K562 (cell line): ENCODE results near the gene PNPLA2. TPM values are rescaled to one million over a fixed set of nuclear protein-coding genes. Genes with fewer than 3 reads are reported as not detected.

Experiments used
- ATAC-seq: fragments of 200-7000 bp; cut with Tn5 transposase; 3 replicates; pipeline ENCODE4 v1.9.1; 2020; ENCODE audit warnings: moderate library complexity
- BruUV-seq: library from RNA; stranded (reverse); fragments of 400-500 nt; replicated peaks from 2 replicates; lab custom pipeline; 2021; lab: Mats Ljungman, UMichigan
- CTCF ChIA-PET: fragments of 300-600 bp; formaldehyde crosslinking; extraction: SDS; loops from one replicate; lab custom pipeline; 2021; ENCODE audit warnings: low intra/inter-chr PET ratio; lab: Yijun Ruan, JAX
- POLR2A ChIA-PET: fragments of 300-600, 350-650 bp; sonication (Branson Sonifier 250); formaldehyde crosslinking; extraction: SDS; loops from one replicate; lab custom pipeline; 2021; ENCODE audit warnings: antibody characterized with exemption, inconsistent platforms; lab: Yijun Ruan, JAX
- DNase-seq, 4 experiments: peaks; one replicate each; pipeline versions ENCODE4 v3.0.0 to v3.0.0-alpha.2; 2011 to 2018; ENCODE audit warnings: low spot score in 3 of 4, mixed read lengths in 3 of 4; ENCODE audit errors: extremely low read depth in 1 of 4
- FAIRE-seq: peaks from 2 replicates; lab custom pipeline; 2011; peaks lifted over from hg19 to GRCh38; lab: Jason Lieb, UNC
- H2AFZ ChIP-seq: 2 replicates; pipeline ENCODE4 v1.6.0; 2011; ENCODE audit warnings: low read depth, low read length, control low read depth, inconsistent platforms
- H3K27ac ChIP-seq: fragments of 200-600 bp; 3 replicates; pipeline ENCODE4 v1.8.0; 2011; ENCODE audit warnings: low read depth, mild to moderate bottlenecking, control low read depth, inconsistent platforms, low read length, moderate library complexity, mixed read lengths; ENCODE audit errors: extremely low read depth
- H3K27me3 ChIP-seq, 2 experiments: fragments of 300-600 bp in 1 of 2; 2 replicates in 1 of 2; 3 replicates in 1 of 2; pipeline versions ENCODE4 v1.6.0 to v1.8.0; 2011; ENCODE audit warnings: inconsistent platforms in 2 of 2, low read length in 2 of 2, mild to moderate bottlenecking in 1 of 2, mixed read lengths in 1 of 2, moderate library complexity in 1 of 2; ENCODE audit not compliant: control insufficient read depth in 2 of 2, insufficient read depth in 2 of 2
- H3K36me3 ChIP-seq: fragments of 300-600 bp; 3 replicates; pipeline ENCODE4 v1.8.0; 2011; ENCODE audit warnings: mild to moderate bottlenecking, low read length, inconsistent platforms; ENCODE audit not compliant: control insufficient read depth, insufficient read depth
- H3K4me1 ChIP-seq, 2 experiments: fragments of 200-600 bp in 1 of 2; replicated peaks in 1 of 2; 2 replicates in 1 of 2; 3 replicates in 1 of 2; pipeline versions ENCODE4 v1.5.1 to v1.8.0; 2011; ENCODE audit warnings: inconsistent platforms in 2 of 2, low read length in 2 of 2, mild to moderate bottlenecking in 1 of 2, mixed read lengths in 1 of 2, moderate library complexity in 1 of 2; ENCODE audit not compliant: control insufficient read depth in 2 of 2, insufficient read depth in 2 of 2
- H3K4me2 ChIP-seq: 2 replicates; pipeline ENCODE4 v1.6.1; 2011; ENCODE audit warnings: low read length, control low read depth, inconsistent platforms, mixed read lengths; ENCODE audit not compliant: insufficient read depth
- H3K4me3 ChIP-seq: fragments of 200-600 bp; sonication (generic), shearing (Covaris generic); 2 replicates; pipeline ENCODE4 v1.5.1; 2016; ENCODE audit warnings: control low read depth, inconsistent platforms
- H3K79me2 ChIP-seq: fragments of 200-600 bp; 3 replicates; pipeline ENCODE4 v1.8.0; 2011; ENCODE audit warnings: low read length, inconsistent platforms; ENCODE audit not compliant: control insufficient read depth, insufficient read depth
- H3K9ac ChIP-seq, 2 experiments: 2 replicates each; pipeline versions ENCODE4 v1.6.0 to v1.6.1; 2011; ENCODE audit warnings: low read depth in 2 of 2, low read length in 2 of 2, control low read depth in 1 of 2, inconsistent platforms in 1 of 2, mild to moderate bottlenecking in 1 of 2, mixed read lengths in 1 of 2; ENCODE audit not compliant: insufficient read depth in 1 of 2
- H3K9me1 ChIP-seq: one replicate; pipeline ENCODE4 v1.6.0; 2011; ENCODE audit warnings: inconsistent platforms, mild to moderate bottlenecking, low read length, moderate library complexity; ENCODE audit not compliant: control insufficient read depth, insufficient read depth
- H3K9me3 ChIP-seq: replicated peaks from 2 replicates; pipeline ENCODE4 v1.5.1; 2011; ENCODE audit warnings: low read depth, low read length, inconsistent platforms; ENCODE audit not compliant: control insufficient read depth, insufficient read depth
- H4K20me1 ChIP-seq: replicated peaks from 2 replicates; pipeline ENCODE4 v1.6.1; 2011; ENCODE audit warnings: low read length, inconsistent platforms, mixed read lengths; ENCODE audit not compliant: control insufficient read depth, insufficient read depth
- FOS ChIP-seq: IDR thresholded peaks from 3 replicates; pipeline ENCODE4 v1.6.1; 2011; ENCODE audit not compliant: insufficient read length; ENCODE audit errors: extremely low read depth
- ZNF197 ChIP-seq: fragments of 200-800 bp; sonication (Bioruptor generic); IDR thresholded peaks from 2 replicates; pipeline ENCODE4 v1.6.1; 2016; ENCODE audit warnings: low read depth, missing genetic modification characterization, missing compliant biosample characterization
- WGBS: fragments of 100-300 bp; shearing (Covaris generic); methylation state at CpG from one replicate; pipeline ENCODE4 v1.1.6; 2016; ENCODE audit warnings: low coverage, mixed read lengths; ENCODE audit not compliant: insufficient coverage; ENCODE audit errors: missing lambda C conversion rate; 5-methylcytosine and 5-hydroxymethylcytosine counted together
- in situ Hi-C: fragments of 300-500 bp; cut with MboI; formaldehyde crosslinking; loops from 4 replicates; pipeline ENCODE4 v1.15.0; 2018; ENCODE audit warnings: inconsistent platforms, mixed read lengths
- intact Hi-C: fragments of 100-400 bp; cut with micrococcal nuclease; formaldehyde crosslinking; loops from 2 replicates; pipeline ENCODE4 v1.14.2; 2022
- polyA plus RNA-seq, 8 experiments: library from polyadenylated mRNA; depleted of rRNA in 4 of 8; stranded (reverse) in 5 of 8; unstranded in 3 of 8; fragments of >200 nt; fragmentation: Nextera tagmentation in 2 of 8; fragmentation: Illumina TruSeq in 1 of 8; extraction: Ambion mirVana in 2 of 8; extraction: Trizol in 1 of 8; gene quantifications; 2 replicates each; pipeline versions ENCODE4 v1.2.1 to v1.2.3, GENCODE V29; 2011 to 2014; ENCODE audit warnings: inconsistent platforms in 1 of 8, missing spikeins in 1 of 8
- total RNA-seq, 7 experiments: library from RNA; depleted of rRNA in 6 of 7; stranded (reverse); fragments of >200 nt in 6 of 7; fragmentation: Illumina TruSeq in 2 of 7; extraction: Trizol in 2 of 7; gene quantifications; 2 replicates each; pipeline versions ENCODE4 v1.2.1 to v1.2.3, GENCODE V29; 2011 to 2021; ENCODE audit warnings: low replicate concordance in 1 of 7
- TF ChIP-seq, protein P1 (sequence below), 2 experiments: IDR thresholded peaks; 2 replicates each; pipeline ENCODE4 v1.6.1; 2012; ENCODE audit warnings: improper control_type of control experiment in 2 of 2, low read depth in 2 of 2, low read length in 2 of 2, borderline replicate concordance in 1 of 2

The PNPLA2 gene
- total and polyA plus RNA-seq, 9 of the 15 experiments (the other 6 are each of a cell fraction or from before 2014, with no cell fraction given), result 0.39 to 87.1 (median 8.4) TPM

DNA sequence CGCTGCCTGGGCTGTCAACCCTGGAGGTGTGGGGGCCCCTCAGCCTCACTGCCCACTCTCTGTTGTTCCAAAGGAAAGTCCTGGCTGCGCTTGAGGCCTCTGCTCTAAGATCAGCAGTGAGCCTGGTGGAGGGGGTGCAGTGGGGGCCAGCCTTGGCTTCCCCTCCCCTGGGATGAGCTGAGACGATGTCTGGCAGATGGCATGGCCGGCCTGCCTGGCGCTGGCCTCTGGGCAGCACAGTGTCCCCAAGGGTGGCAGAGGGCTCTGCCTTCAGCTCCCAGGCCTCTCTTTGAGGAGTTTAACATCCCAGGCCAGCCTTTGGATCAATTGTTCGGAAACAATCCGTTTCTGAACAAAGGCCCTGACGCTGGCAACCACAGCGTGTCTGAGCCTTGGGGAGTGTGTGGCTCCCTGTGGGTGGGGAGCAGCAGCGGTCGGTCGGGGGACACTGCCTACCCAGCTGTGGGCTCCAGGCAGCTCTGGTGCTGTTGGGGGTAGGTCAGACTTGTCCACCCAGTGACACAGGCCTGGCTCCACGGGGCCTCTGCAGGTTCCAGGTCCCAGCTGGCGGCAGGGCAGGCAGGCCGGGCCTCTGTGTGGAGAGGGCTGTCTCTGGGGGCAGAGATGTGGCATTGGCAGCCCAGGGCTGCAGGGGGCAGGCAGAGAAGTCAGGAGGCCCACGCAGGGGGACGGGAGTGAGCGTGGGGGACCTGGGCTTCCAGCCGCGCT lies 36.1 kb downstream of the PNPLA2 start:
- Histone ChIP-seq H4K20me1 (peaks cover 8% of the 10 kb centered on the region), H3K4me1 (peaks cover 4 to 88% of the 10 kb centered on the region in 2 experiments; a peak in 3 of 5 replicates), H3K4me2 (no peak overlapping the region), H3K27ac (no peak overlapping the region), H3K9ac (no peak overlapping the region; a peak in 1 of 4 replicates), H3K79me2 (no peaks in the 10 kb centered on the region), H3K9me3 (no peaks in the 10 kb centered on the region), H3K27me3 (no peaks in the 10 kb centered on the region), H3K36me3 (no peaks in the 10 kb centered on the region)
- WGBS, result 73% methylated on average over 19 of the region's 20 CpGs
- no peak for ATAC-seq
- ChIA-PET POLR2A (interaction anchor here (0.7 to 2.0 kb wide), 2 partner anchors 10 to 12 kb away, joined by 4 to 5 read pairs; partner anchors contain the start of gene TSPAN4), CTCF (no interaction called here)
- in situ Hi-C loops, result no loop called here
- TF ChIP-seq FOS (no peak), ZNF197 (no peak)
- TF ChIP-seq, protein P1, sequence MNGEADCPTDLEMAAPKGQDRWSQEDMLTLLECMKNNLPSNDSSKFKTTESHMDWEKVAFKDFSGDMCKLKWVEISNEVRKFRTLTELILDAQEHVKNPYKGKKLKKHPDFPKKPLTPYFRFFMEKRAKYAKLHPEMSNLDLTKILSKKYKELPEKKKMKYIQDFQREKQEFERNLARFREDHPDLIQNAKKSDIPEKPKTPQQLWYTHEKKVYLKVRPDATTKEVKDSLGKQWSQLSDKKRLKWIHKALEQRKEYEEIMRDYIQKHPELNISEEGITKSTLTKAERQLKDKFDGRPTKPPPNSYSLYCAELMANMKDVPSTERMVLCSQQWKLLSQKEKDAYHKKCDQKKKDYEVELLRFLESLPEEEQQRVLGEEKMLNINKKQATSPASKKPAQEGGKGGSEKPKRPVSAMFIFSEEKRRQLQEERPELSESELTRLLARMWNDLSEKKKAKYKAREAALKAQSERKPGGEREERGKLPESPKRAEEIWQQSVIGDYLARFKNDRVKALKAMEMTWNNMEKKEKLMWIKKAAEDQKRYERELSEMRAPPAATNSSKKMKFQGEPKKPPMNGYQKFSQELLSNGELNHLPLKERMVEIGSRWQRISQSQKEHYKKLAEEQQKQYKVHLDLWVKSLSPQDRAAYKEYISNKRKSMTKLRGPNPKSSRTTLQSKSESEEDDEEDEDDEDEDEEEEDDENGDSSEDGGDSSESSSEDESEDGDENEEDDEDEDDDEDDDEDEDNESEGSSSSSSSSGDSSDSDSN (IDR thresholded peaks at IDR 0.05; ENCODE audit: borderline replicate concordance in 1 of 2, low read depth in 2 of 2, low read length in 2 of 2), result no peak
- TF ChIP-seq, all 486 proteins: peak for 0
- no peak overlapping the region for H3K4me3 ChIP-seq
- intact Hi-C loops, result no loop called here
- DNase-seq (no peak), FAIRE-seq (no peak)
- no peak overlapping the region for H2AFZ ChIP-seq
- H3K9me1 ChIP-seq, result no peaks in the 10 kb centered on the region
- BruUV-seq, result no TSS peak
